ENCODE results near the gene FAM3D. TPM values are rescaled to one million over a fixed set of nuclear protein-coding genes. Genes with fewer than 3 reads are reported as not detected.

FAM3D gene
- polyA plus RNA-seq, 1 experiment = not detected

- no peaks in the 10 kb centered on the region for H3K36me3 ChIP-seq (ENCODE audit: control insufficient read depth, insufficient read depth, low read length)
- no peak overlapping the region for H3K4me3 ChIP-seq (ENCODE audit: low read depth, low read length)
- no peak for TF ChIP-seq CTCF (IDR thresholded peaks at IDR 0.05; ENCODE audit: insufficient read depth, low read depth, low read length)
- H3K27me3 ChIP-seq (ENCODE audit: control insufficient read depth, insufficient read depth, low read length) = 0 out of 2 replicates have a peak, but pooled peaks cover 2% of the 10 kb centered on the region
- CTCF ChIA-PET = interaction anchor here (0.9 to 15.2 kb wide), 5 partner anchors 10 to 63 kb away, joined by 3 to 371 read pairs (median 4); partner anchors contain the start of gene FAM107A
- no peak for DNase-seq (ENCODE audit: low read depth)
- POLR2A ChIA-PET = no interaction called here
These were observed 43.1 kb downstream of the FAM3D start for GRCh38 chr3:58623478-58623877.

GRCh38 chr3:58622892-58623291, 43.7 kb downstream of the FAM3D start:
- H3K27me3 ChIP-seq (ENCODE audit: control insufficient read depth, insufficient read depth, low read length) = 0 out of 2 replicates have a peak, but pooled peaks cover 2% of the 10 kb centered on the region
- TF ChIP-seq CTCF (IDR thresholded peaks at IDR 0.05; ENCODE audit: insufficient read depth, low read depth, low read length) = no peak
- no peak for DNase-seq (ENCODE audit: low read depth)
- POLR2A ChIA-PET = no interaction called here
- no peaks in the 10 kb centered on the region for H3K36me3 ChIP-seq (ENCODE audit: control insufficient read depth, insufficient read depth, low read length)
- CTCF ChIA-PET = interaction anchor here (1.2 to 15.2 kb wide), 4 partner anchors 11 to 63 kb away, joined by 3 to 371 read pairs (median 4); partner anchors contain the start of gene FAM107A
- H3K4me3 ChIP-seq (ENCODE audit: low read depth, low read length) = no peak overlapping the region

- H3K36me3 ChIP-seq (ENCODE audit: control insufficient read depth, insufficient read depth, low read length) = no peaks in the 10 kb centered on the region
- no peak overlapping the region for H3K4me3 ChIP-seq (ENCODE audit: low read depth, low read length)
- 0 out of 2 replicates have a peak, but pooled peaks cover 2% of the 10 kb centered on the region for H3K27me3 ChIP-seq (ENCODE audit: control insufficient read depth, insufficient read depth, low read length)
- POLR2A ChIA-PET = no interaction called here
- no peak for DNase-seq (ENCODE audit: low read depth)
- CTCF ChIA-PET = interaction anchor here (1.4 to 15.2 kb wide), 3 partner anchors 8 to 52 kb away, joined by 4 to 371 read pairs (median 7); partner anchors contain the start of gene FAM107A
- TF ChIP-seq CTCF (IDR thresholded peaks at IDR 0.05; ENCODE audit: insufficient read depth, low read depth, low read length) = no peak
These were observed 44.1 kb downstream of the FAM3D start for GRCh38 chr3:58622436-58622835.

- Histone ChIP-seq H3K36me3 (ENCODE audit: control insufficient read depth, insufficient read depth, low read length) (no peaks in the 10 kb centered on the region), H3K27me3 (ENCODE audit: control insufficient read depth, insufficient read depth, low read length) (0 out of 2 replicates have a peak, but pooled peaks cover 2% of the 10 kb centered on the region), H3K4me3 (ENCODE audit: low read depth, low read length) (no peak overlapping the region)
- no peak for TF ChIP-seq CTCF (IDR thresholded peaks at IDR 0.05; ENCODE audit: insufficient read depth, low read depth, low read length)
- no peak for DNase-seq (ENCODE audit: low read depth)
- CTCF ChIA-PET = interaction anchor here (0.9 to 15.2 kb wide), 5 partner anchors 9 to 51 kb away, joined by 3 to 371 read pairs (median 5); partner anchors contain the start of gene FAM107A
- POLR2A ChIA-PET = no interaction called here
These were observed 45.3 kb downstream of the FAM3D start for GRCh38 chr3:58621086-58621830.

- CTCF ChIA-PET = interaction anchor here (0.9 to 15.2 kb wide), 3 partner anchors 12 to 50 kb away, joined by 3 to 371 read pairs (median 5); partner anchors contain the start of gene FAM107A
- H3K4me3 ChIP-seq (ENCODE audit: low read depth, low read length) = no peak overlapping the region
- H3K27me3 ChIP-seq (ENCODE audit: control insufficient read depth, insufficient read depth, low read length) = peaks cover 2% of the 10 kb centered on the region; the same call in 1 of the 2 replicates
- POLR2A ChIA-PET = no interaction called here
- H3K36me3 ChIP-seq (ENCODE audit: control insufficient read depth, insufficient read depth, low read length) = no peaks in the 10 kb centered on the region
- no peak for TF ChIP-seq CTCF (IDR thresholded peaks at IDR 0.05; ENCODE audit: insufficient read depth, low read depth, low read length)
- no peak for DNase-seq (ENCODE audit: low read depth)
These were observed 46.2 kb downstream of the FAM3D start for GRCh38 chr3:58620421-58620820.

Measured in BJ (cell line).